H9 (cell line): ENCODE results near the gene IGSF5. TPM values are rescaled to one million over a fixed set of nuclear protein-coding genes. Genes with fewer than 3 reads are reported as not detected.

Experiments used
- DNase-seq: peaks from one replicate; pipeline ENCODE4 v3.0.0-alpha.2; 2017
- H2AFZ ChIP-seq: one replicate; pipeline ENCODE4 v1.6.1; 2013; ENCODE audit warnings: mild to moderate bottlenecking, low read length, control low read depth, moderate library complexity
- H2AK5ac ChIP-seq: 2 replicates; pipeline ENCODE4 v1.6.1; 2013; ENCODE audit warnings: low read length, control low read depth, mixed read lengths; ENCODE audit not compliant: insufficient read length
- H2BK120ac ChIP-seq: one replicate; pipeline ENCODE4 v1.6.1; 2013; ENCODE audit warnings: low read depth, mild to moderate bottlenecking, low read length, control low read depth, inconsistent platforms; ENCODE audit not compliant: poor library complexity, severe bottlenecking
- H2BK12ac ChIP-seq: 2 replicates; pipeline ENCODE4 v1.6.1; 2013; ENCODE audit warnings: low read length, control low read depth, mixed read lengths, low read depth; ENCODE audit not compliant: insufficient read length
- H2BK15ac ChIP-seq: 2 replicates; pipeline ENCODE4 v1.6.1; 2013; ENCODE audit warnings: low read depth, low read length, control low read depth
- H2BK20ac ChIP-seq: one replicate; pipeline ENCODE4 v1.6.1; 2013; ENCODE audit warnings: low read depth, mild to moderate bottlenecking, low read length, control low read depth, inconsistent platforms; ENCODE audit not compliant: poor library complexity, severe bottlenecking
- H2BK5ac ChIP-seq: 2 replicates; pipeline ENCODE4 v1.6.1; 2013; ENCODE audit warnings: low read length, control low read depth, mixed read lengths; ENCODE audit not compliant: insufficient read length
- H3K14ac ChIP-seq: 2 replicates; pipeline ENCODE4 v1.6.1; 2013; ENCODE audit warnings: low read length, control low read depth; ENCODE audit not compliant: insufficient read depth
- H3K18ac ChIP-seq: 2 replicates; pipeline ENCODE4 v1.6.1; 2013; ENCODE audit warnings: low read depth, mild to moderate bottlenecking, mixed read lengths, low read length, control low read depth; ENCODE audit not compliant: insufficient read length
- H3K23ac ChIP-seq: 2 replicates; pipeline ENCODE4 v1.6.1; 2013; ENCODE audit warnings: low read length, control low read depth, mixed read lengths, low read depth; ENCODE audit not compliant: insufficient read length
- H3K23me2 ChIP-seq: 2 replicates; pipeline ENCODE4 v1.6.1; 2013; ENCODE audit warnings: low read depth, mild to moderate bottlenecking, mixed read lengths, low read length, control low read depth; ENCODE audit not compliant: insufficient read length, poor library complexity, severe bottlenecking
- H3K27ac ChIP-seq: 2 replicates; pipeline ENCODE4 v1.5.1; 2013; ENCODE audit warnings: low read length, control low read depth, mixed read lengths, low read depth; ENCODE audit not compliant: insufficient read length
- H3K27me3 ChIP-seq: 2 replicates; pipeline ENCODE4 v1.6.1; 2013; ENCODE audit warnings: low read length, control low read depth, inconsistent platforms; ENCODE audit not compliant: insufficient read depth
- H3K4ac ChIP-seq: 2 replicates; pipeline ENCODE4 v1.6.1; 2013; ENCODE audit warnings: low read depth, mild to moderate bottlenecking, control low read depth, inconsistent platforms, low read length, moderate library complexity
- H3K4me1 ChIP-seq: 2 replicates; pipeline ENCODE4 v1.6.1; 2013; ENCODE audit warnings: low read length, control low read depth, inconsistent platforms; ENCODE audit not compliant: insufficient read depth
- H3K4me2 ChIP-seq: 2 replicates; pipeline ENCODE4 v1.6.1; 2013; ENCODE audit warnings: low read length, control low read depth, mixed read lengths; ENCODE audit not compliant: insufficient read length, insufficient read depth
- H3K56ac ChIP-seq: 2 replicates; pipeline ENCODE4 v1.6.1; 2013; ENCODE audit warnings: low read depth, mild to moderate bottlenecking, mixed read lengths, low read length, control low read depth; ENCODE audit not compliant: insufficient read length
- H3K79me1 ChIP-seq: 2 replicates; pipeline ENCODE4 v1.6.1; 2013; ENCODE audit warnings: low read depth, mild to moderate bottlenecking, moderate library complexity, low read length, control low read depth, inconsistent platforms; ENCODE audit not compliant: insufficient read depth, poor library complexity, severe bottlenecking
- H3K79me2 ChIP-seq: 2 replicates; pipeline ENCODE4 v1.6.1; 2013; ENCODE audit warnings: low read length, control low read depth, inconsistent platforms; ENCODE audit not compliant: insufficient read depth
- H3K9ac ChIP-seq: 2 replicates; pipeline ENCODE4 v1.6.1; 2013; ENCODE audit warnings: low read length, control low read depth, mixed read lengths; ENCODE audit not compliant: insufficient read length; ENCODE audit errors: extremely low read depth
- H3K9me3 ChIP-seq: one replicate; pipeline ENCODE4 v1.6.1; 2013; ENCODE audit warnings: low read depth, low read length, inconsistent platforms; ENCODE audit not compliant: control insufficient read depth
- H3T11ph ChIP-seq: one replicate; pipeline ENCODE4 v1.6.1; 2013; ENCODE audit warnings: mild to moderate bottlenecking, low read length, control low read depth, inconsistent platforms
- H4K20me1 ChIP-seq: one replicate; pipeline ENCODE4 v1.6.1; 2013; ENCODE audit not compliant: control insufficient read depth, insufficient read length, insufficient read depth
- H4K5ac ChIP-seq: 2 replicates; pipeline ENCODE4 v1.6.1; 2013; ENCODE audit warnings: low read depth, mild to moderate bottlenecking, mixed read lengths, low read length, control low read depth; ENCODE audit not compliant: insufficient read length
- H4K8ac ChIP-seq: replicated peaks from 2 replicates; pipeline ENCODE4 v1.6.1; 2013; ENCODE audit warnings: low read length, control low read depth, mixed read lengths, low read depth; ENCODE audit not compliant: insufficient read length
- H4K91ac ChIP-seq: 2 replicates; pipeline ENCODE4 v1.6.1; 2013; ENCODE audit warnings: low read depth, mild to moderate bottlenecking, moderate library complexity, mixed read lengths, low read length, control low read depth; ENCODE audit not compliant: insufficient read length
- H3K27ac Mint-ChIP-seq, 3 experiments: 2 replicates in 2 of 3; 3 replicates in 1 of 3; pipeline ENCODE4 v1.8.0; 2020 to 2021; ENCODE audit warnings: mixed read lengths in 3 of 3, mild to moderate bottlenecking in 1 of 3, moderate library complexity in 1 of 3
- H3K27me3 Mint-ChIP-seq: 2 replicates; pipeline ENCODE4 v1.8.0; 2021; ENCODE audit warnings: low read depth, mild to moderate bottlenecking, moderate library complexity, mixed read lengths
- H3K36me3 Mint-ChIP-seq, 3 experiments: 2 replicates in 2 of 3; 3 replicates in 1 of 3; pipeline ENCODE4 v1.8.0; 2020 to 2021; ENCODE audit warnings: low read depth in 3 of 3, mixed read lengths in 3 of 3; ENCODE audit not compliant: insufficient read depth in 1 of 3
- H3K4me1 Mint-ChIP-seq, 2 experiments: 2 replicates each; pipeline ENCODE4 v1.8.0; 2020; ENCODE audit warnings: mixed read lengths in 2 of 2
- H3K4me3 Mint-ChIP-seq, 2 experiments: 2 replicates in 1 of 2; 3 replicates in 1 of 2; pipeline ENCODE4 v1.8.0; 2020 to 2021; ENCODE audit warnings: mild to moderate bottlenecking in 2 of 2, mixed read lengths in 2 of 2, moderate library complexity in 1 of 2
- H3K9me3 Mint-ChIP-seq, 2 experiments: 2 replicates in 1 of 2; 3 replicates in 1 of 2; pipeline ENCODE4 v1.8.0; 2020; ENCODE audit warnings: mild to moderate bottlenecking in 2 of 2, mixed read lengths in 2 of 2, moderate library complexity in 1 of 2
- WGBS: extraction: QIAGEN DNeasy Blood & Tissue Kit; methylation state at CpG from one replicate; pipeline ENCODE4 v1.1.7; 2013; ENCODE audit warnings: missing lambda C conversion rate, low lambda C conversion rate, mixed read lengths; ENCODE audit not compliant: insufficient read length; ENCODE audit errors: extremely low coverage; 5-methylcytosine and 5-hydroxymethylcytosine counted together
- total RNA-seq: library from RNA; stranded (reverse); gene quantifications from 2 replicates; pipeline ENCODE4 v1.2.1, GENCODE V29; 2021
- TF ChIP-seq, protein P1 (sequence below): fragments of 200-600 bp; sonication (generic); conservative IDR thresholded peaks from 3 replicates; pipeline ENCODE4 v1.8.0; 2021; ENCODE audit warnings: antibody characterized with exemption, mild to moderate bottlenecking

IGSF5 gene
- total RNA-seq, 1 experiment from 2014 or later: 2.1 TPM

GRCh38 chr21:39763272-39763970, 18.4 kb downstream of the IGSF5 start:
- Histone ChIP-seq H3K9ac (no peak overlapping the region), H3K79me2 (no peaks in the 10 kb centered on the region), H2BK5ac (no peak overlapping the region), H2BK12ac (no peak overlapping the region), H3K27ac (no peak overlapping the region), H2BK15ac (no peak overlapping the region), H2BK120ac (no peak overlapping the region), H4K5ac (no peak overlapping the region), H3K23ac (no peak overlapping the region), H3K27me3 (no peaks in the 10 kb centered on the region), H3K4ac (no peak overlapping the region), H3K23me2 (no peaks in the 10 kb centered on the region), H2AK5ac (no peak overlapping the region), H4K8ac (no peak overlapping the region), H3K18ac (no peak overlapping the region), H3T11ph (no peak overlapping the region), H4K91ac (no peak overlapping the region), H3K9me3 (no peaks in the 10 kb centered on the region), H3K14ac (no peak overlapping the region), H4K20me1 (no peaks in the 10 kb centered on the region), H2BK20ac (no peak overlapping the region), H3K4me2 (no peak overlapping the region), H3K4me1 (no peaks in the 10 kb centered on the region), H3K79me1 (no peaks in the 10 kb centered on the region), H2AFZ (no peak overlapping the region), H3K56ac (no peak overlapping the region)
- TF ChIP-seq, protein P1, sequence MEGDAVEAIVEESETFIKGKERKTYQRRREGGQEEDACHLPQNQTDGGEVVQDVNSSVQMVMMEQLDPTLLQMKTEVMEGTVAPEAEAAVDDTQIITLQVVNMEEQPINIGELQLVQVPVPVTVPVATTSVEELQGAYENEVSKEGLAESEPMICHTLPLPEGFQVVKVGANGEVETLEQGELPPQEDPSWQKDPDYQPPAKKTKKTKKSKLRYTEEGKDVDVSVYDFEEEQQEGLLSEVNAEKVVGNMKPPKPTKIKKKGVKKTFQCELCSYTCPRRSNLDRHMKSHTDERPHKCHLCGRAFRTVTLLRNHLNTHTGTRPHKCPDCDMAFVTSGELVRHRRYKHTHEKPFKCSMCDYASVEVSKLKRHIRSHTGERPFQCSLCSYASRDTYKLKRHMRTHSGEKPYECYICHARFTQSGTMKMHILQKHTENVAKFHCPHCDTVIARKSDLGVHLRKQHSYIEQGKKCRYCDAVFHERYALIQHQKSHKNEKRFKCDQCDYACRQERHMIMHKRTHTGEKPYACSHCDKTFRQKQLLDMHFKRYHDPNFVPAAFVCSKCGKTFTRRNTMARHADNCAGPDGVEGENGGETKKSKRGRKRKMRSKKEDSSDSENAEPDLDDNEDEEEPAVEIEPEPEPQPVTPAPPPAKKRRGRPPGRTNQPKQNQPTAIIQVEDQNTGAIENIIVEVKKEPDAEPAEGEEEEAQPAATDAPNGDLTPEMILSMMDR: no peak
- peak overlapping the region in 1 of 3 experiments; percentile 15; a peak in 2 of 7 replicates for H3K27ac Mint-ChIP-seq
- H3K4me3 Mint-ChIP-seq: no peak overlapping the region
- no peaks in the 10 kb centered on the region; the same call in 1 of the 2 replicates for H3K27me3 Mint-ChIP-seq
- WGBS: no CpG with 5 or more reads among the region's 12 CpGs
- H3K9me3 Mint-ChIP-seq: no peaks in the 10 kb centered on the region
- no peak for DNase-seq
- H3K4me1 Mint-ChIP-seq: peaks cover 3 to 5% of the 10 kb centered on the region in 2 experiments; a peak in 2 of 4 replicates
- H3K36me3 Mint-ChIP-seq: no peaks in the 10 kb centered on the region; a peak in 2 of 7 replicates
